Liver (tissue), 9 donors: ENCODE measurements around the gene RTL10. TPM values are rescaled to one million over a fixed set of nuclear protein-coding genes. Genes with fewer than 3 reads are reported as not detected.
A peak's percentile ranks its signal among the peaks of the same experiment; 100 is the strongest.

Experiments
- DNase-seq: peaks from one replicate; pipeline ENCODE4 v3.0.0-alpha.2; 2017; ENCODE audit warnings: low spot score
- H3K27ac ChIP-seq, 2 donors: one replicate each; pipeline ENCODE4 v1.7.0; 2013; ENCODE audit warnings: inconsistent platforms in 2 of 2, low read length in 2 of 2, control low read depth in 1 of 2, low read depth in 1 of 2, mild to moderate bottlenecking in 1 of 2
- H3K27me3 ChIP-seq, 4 donors: one replicate each; pipeline versions ENCODE4 v1.6.1 to v1.7.0; 2013; ENCODE audit warnings: low read length in 3 of 4, inconsistent platforms in 1 of 4, mild to moderate bottlenecking in 1 of 4, moderate library complexity in 1 of 4; ENCODE audit not compliant: control insufficient read depth in 4 of 4, insufficient read depth in 4 of 4
- H3K36me3 ChIP-seq, 4 donors: one replicate each; pipeline versions ENCODE4 v1.6.1 to v1.7.0; 2013; ENCODE audit warnings: low read length in 3 of 4, mild to moderate bottlenecking in 3 of 4, low read depth in 1 of 4, moderate library complexity in 1 of 4; ENCODE audit not compliant: control insufficient read depth in 4 of 4, insufficient read depth in 3 of 4
- H3K4me1 ChIP-seq, 4 donors: one replicate each; pipeline versions ENCODE4 v1.6.1 to v1.7.0; 2013; ENCODE audit warnings: low read length in 3 of 4, mild to moderate bottlenecking in 3 of 4, moderate library complexity in 1 of 4; ENCODE audit not compliant: control insufficient read depth in 4 of 4, insufficient read depth in 4 of 4
- H3K4me3 ChIP-seq, 3 donors: one replicate each; pipeline versions ENCODE4 v1.6.1 to v1.7.0; 2013; ENCODE audit warnings: low read length in 3 of 3, control low read depth in 1 of 3, low read depth in 1 of 3, mild to moderate bottlenecking in 1 of 3
- H3K9ac ChIP-seq, 2 donors: one replicate each; pipeline ENCODE4 v1.7.0; 2013; ENCODE audit warnings: low read length in 2 of 2, mild to moderate bottlenecking in 2 of 2, moderate library complexity in 2 of 2, control low read depth in 1 of 2, low read depth in 1 of 2
- H3K9me3 ChIP-seq, 4 donors: one replicate each; pipeline versions ENCODE4 v1.6.1 to v1.7.0; 2013; ENCODE audit warnings: low read length in 3 of 4; ENCODE audit not compliant: control insufficient read depth in 4 of 4
- ATF3 ChIP-seq: IDR thresholded peaks from 2 replicates; pipeline ENCODE4 v1.6.1; 2016; ENCODE audit warnings: antibody characterized with exemption
- CTCF ChIP-seq: fragments of 150-350 bp; IDR thresholded peaks from 2 replicates; pipeline ENCODE4 v1.5.1; 2017; ENCODE audit warnings: improper control_type of control experiment, low read depth, low read length; ENCODE audit not compliant: missing input control
- EGR1 ChIP-seq, 2 donors: IDR thresholded peaks; 2 replicates each; pipeline ENCODE4 v1.6.1; 2016 to 2018; ENCODE audit warnings: antibody characterized with exemption in 2 of 2, low read depth in 2 of 2
- FOXA1 ChIP-seq: IDR thresholded peaks from 2 replicates; pipeline ENCODE4 v1.6.1; 2016; ENCODE audit warnings: antibody characterized with exemption
- FOXA2 ChIP-seq: IDR thresholded peaks from 2 replicates; pipeline ENCODE4 v1.6.1; 2016; ENCODE audit warnings: antibody characterized with exemption
- HNF4A ChIP-seq, 2 donors: conservative IDR thresholded peaks; 2 replicates each; pipeline ENCODE4 v1.6.1; 2016; ENCODE audit warnings: antibody characterized with exemption in 2 of 2, mild to moderate bottlenecking in 2 of 2
- HNF4G ChIP-seq: IDR thresholded peaks from 2 replicates; pipeline ENCODE4 v1.6.1; 2016; ENCODE audit warnings: antibody characterized with exemption
- JUND ChIP-seq, 2 donors: IDR thresholded peaks; 2 replicates each; pipeline ENCODE4 v1.6.1; 2016; ENCODE audit warnings: antibody characterized with exemption in 2 of 2
- MAX ChIP-seq: IDR thresholded peaks from 2 replicates; pipeline ENCODE4 v1.6.1; 2016; ENCODE audit warnings: antibody characterized with exemption
- NR2F2 ChIP-seq: IDR thresholded peaks from 2 replicates; pipeline ENCODE4 v1.6.1; 2016; ENCODE audit warnings: antibody characterized with exemption
- REST ChIP-seq: IDR thresholded peaks from 2 replicates; pipeline ENCODE4 v1.6.1; 2016; ENCODE audit warnings: antibody characterized with exemption, mild to moderate bottlenecking
- RXRA ChIP-seq, 2 donors: IDR thresholded peaks; 2 replicates each; pipeline ENCODE4 v1.6.1; 2017 to 2018; ENCODE audit warnings: antibody characterized with exemption in 2 of 2, mild to moderate bottlenecking in 1 of 2
- SP1 ChIP-seq: IDR thresholded peaks from 2 replicates; pipeline ENCODE4 v1.6.1; 2018; ENCODE audit warnings: antibody characterized with exemption, mild to moderate bottlenecking
- YY1 ChIP-seq: IDR thresholded peaks from 2 replicates; pipeline ENCODE4 v1.6.1; 2016; ENCODE audit warnings: antibody characterized with exemption, mild to moderate bottlenecking
- ZBTB33 ChIP-seq: IDR thresholded peaks from 2 replicates; pipeline ENCODE4 v1.6.1; 2016; ENCODE audit warnings: antibody characterized with exemption
- WGBS: extraction: QIAGEN DNeasy Blood & Tissue Kit; methylation state at CpG from one replicate; pipeline ENCODE4 v1.1.7; 2013; 5-methylcytosine and 5-hydroxymethylcytosine counted together
- polyA plus RNA-seq, 2 donors: library from polyadenylated mRNA; stranded (reverse) in 1 of 2; unstranded in 1 of 2; fragments of 200-250 nt in 1 of 2; fragments of >200 nt in 1 of 2; fragmentation: Nextera tagmentation in 1 of 2; extraction: Ambion mirVana in 1 of 2; gene quantifications; one replicate each; pipeline versions ENCODE4 v1.2.1 to v1.2.3, GENCODE V29; 2013 to 2015
- total RNA-seq, 2 donors: library from RNA; depleted of rRNA; stranded (reverse); fragments of >200 nt; gene quantifications; one replicate each; pipeline ENCODE4 v1.2.3, GENCODE V29; 2014
- donor health status: healthy.
- donor health status: healthy.
- donor health status: healthy.
- donor health status: healthy.
- donor health status: healthy.

RTL10 gene
- total and polyA plus RNA-seq, 4 donors = 4.2 to 8.3 (median 7.4) TPM

- no peak for DNase-seq
- no peak overlapping the region for H3K4me3 ChIP-seq
- 64% methylated on average over 18 of the region's 18 CpGs for WGBS
- no peaks in the 10 kb centered on the region for H3K9me3 ChIP-seq
- H3K4me1 ChIP-seq = peaks cover 9 to 47% (median 40%) of the 10 kb centered on the region in 4 donors
- no peak overlapping the region for H3K9ac ChIP-seq
- TF ChIP-seq YY1 (no peak), RXRA (IDR thresholded peaks at IDR 0.05) (no peak), NR2F2 (no peak), SP1 (no peak), HNF4A (conservative IDR thresholded peaks at IDR 0.05) (peak; percentile 40), ZBTB33 (no peak), JUND (IDR thresholded peaks at IDR 0.05) (no peak)
- no peaks in the 10 kb centered on the region for H3K27me3 ChIP-seq
- H3K27ac ChIP-seq = peak overlapping the region in 1 of 2 donors; percentile 7
- no peaks in the 10 kb centered on the region for H3K36me3 ChIP-seq
Observed at GRCh38 chr22:19822301-19823117, 32.2 kb downstream of the RTL10 start.

- Histone ChIP-seq H3K9me3 (no peaks in the 10 kb centered on the region), H3K27me3 (no peaks in the 10 kb centered on the region), H3K4me3 (no peak overlapping the region), H3K27ac (no peak overlapping the region), H3K36me3 (no peaks in the 10 kb centered on the region), H3K9ac (no peak overlapping the region), H3K4me1 (peaks cover 9 to 42% (median 36%) of the 10 kb centered on the region in 4 donors)
- TF ChIP-seq HNF4G (no peak), EGR1 (IDR thresholded peaks at IDR 0.05; ENCODE audit: low read depth in 2 of 2) (no peak), MAX (no peak), RXRA (IDR thresholded peaks at IDR 0.05) (no peak), FOXA1 (no peak), ATF3 (no peak), FOXA2 (no peak)
- DNase-seq = no peak
- WGBS = 96% methylated on average over 20 of the region's 20 CpGs
Observed at GRCh38 chr22:19821523-19822300, 33.0 kb downstream of the RTL10 start.

- Histone ChIP-seq H3K4me1 (peaks cover 9 to 35% (median 30%) of the 10 kb centered on the region in 4 donors), H3K4me3 (no peak overlapping the region), H3K9ac (no peak overlapping the region), H3K27ac (no peak overlapping the region), H3K9me3 (no peaks in the 10 kb centered on the region), H3K27me3 (no peaks in the 10 kb centered on the region), H3K36me3 (no peaks in the 10 kb centered on the region)
- no peak for DNase-seq
- TF ChIP-seq MAX = no peak
- TF ChIP-seq REST = no peak
- TF ChIP-seq SP1 = no peak
- TF ChIP-seq CTCF = no peak
- no peak for TF ChIP-seq EGR1 (IDR thresholded peaks at IDR 0.05; ENCODE audit: low read depth in 2 of 2)
- no peak for TF ChIP-seq FOXA1
- no peak for TF ChIP-seq HNF4G
- TF ChIP-seq RXRA (IDR thresholded peaks at IDR 0.05) = no peak
- TF ChIP-seq HNF4A (conservative IDR thresholded peaks at IDR 0.05) = no peak
- WGBS = 94% methylated on average over 18 of the region's 18 CpGs
Observed at GRCh38 chr22:19820880-19821522, 33.7 kb downstream of the RTL10 start.
